ENCODE results near the gene SEMA3B.

- TF ChIP-seq EZH2phosphoT487 (IDR thresholded peaks at IDR 0.05; ENCODE audit: borderline replicate concordance, low read depth, low read length) (no peak), CTCF (conservative IDR thresholded peaks at IDR 0.05; ENCODE audit: low read length) (no peak)
These were observed 47.9 kb upstream of the SEMA3B start for GRCh38 chr3:50221051-50221410.
